GM19395 (cell line): ENCODE measurements around the gene UMPS.

ENCODE experiments used
- ATAC-seq: cut with Tn5 transposase; IDR thresholded peaks from one replicate; pipeline ENCODE4 v1.9.1; 2021; ENCODE audit warnings: mild to moderate bottlenecking, moderate library complexity; ENCODE audit not compliant: unreplicated experiment

Gene UMPS

DNA sequence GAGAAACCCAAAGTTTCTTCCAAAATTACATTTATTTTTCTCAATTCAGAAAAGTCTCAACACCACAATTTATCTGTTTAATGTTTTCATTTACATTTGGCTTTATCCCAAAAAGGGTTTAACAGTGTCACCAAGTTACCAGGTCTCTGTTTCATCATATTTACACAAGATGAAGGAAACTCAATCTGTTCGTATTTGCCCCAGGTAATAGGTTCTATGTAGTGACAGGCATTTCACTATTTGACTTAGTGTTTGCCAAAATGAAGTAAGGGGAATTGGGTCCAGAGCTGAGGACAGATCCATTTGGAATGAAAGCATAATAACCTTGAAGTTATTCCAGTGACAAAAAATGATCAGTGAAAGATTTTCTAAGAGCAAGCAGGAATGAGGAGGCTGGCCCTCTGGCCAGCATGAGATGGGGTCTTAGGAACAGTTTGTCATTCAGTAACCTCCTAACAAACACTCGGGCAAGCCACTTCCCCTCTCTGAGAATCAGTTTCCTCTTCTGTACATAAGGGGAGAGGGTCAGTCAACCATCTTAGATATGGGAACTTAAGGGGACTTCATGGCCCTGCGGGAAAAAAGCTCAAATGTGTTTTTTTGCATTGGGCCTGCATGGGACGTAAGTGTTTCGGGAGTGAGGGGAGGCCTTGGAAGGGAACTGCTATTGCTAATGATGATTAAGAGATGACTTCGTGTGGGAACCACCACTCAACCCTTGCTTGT is 31.8 kb downstream of the UMPS start:
- no peak for ATAC-seq

DNA sequence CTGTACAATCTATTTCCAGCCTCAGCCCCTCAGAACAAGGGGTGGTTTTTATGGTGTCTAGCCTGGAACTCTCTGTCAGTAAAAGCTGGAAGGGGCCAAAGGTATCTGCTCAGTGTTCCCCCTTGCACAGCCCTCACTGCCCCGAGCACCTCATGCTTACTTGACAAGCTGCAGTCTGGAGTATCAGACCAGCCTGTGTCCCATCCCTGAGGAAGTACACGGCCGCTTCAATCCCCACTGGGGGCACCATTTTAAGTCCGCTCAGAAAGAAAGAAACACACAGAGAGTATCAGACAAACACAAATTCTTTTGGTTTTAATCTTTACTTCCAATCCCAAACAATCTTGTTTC is 32.4 kb downstream of the UMPS start:
- no peak for ATAC-seq

DNA sequence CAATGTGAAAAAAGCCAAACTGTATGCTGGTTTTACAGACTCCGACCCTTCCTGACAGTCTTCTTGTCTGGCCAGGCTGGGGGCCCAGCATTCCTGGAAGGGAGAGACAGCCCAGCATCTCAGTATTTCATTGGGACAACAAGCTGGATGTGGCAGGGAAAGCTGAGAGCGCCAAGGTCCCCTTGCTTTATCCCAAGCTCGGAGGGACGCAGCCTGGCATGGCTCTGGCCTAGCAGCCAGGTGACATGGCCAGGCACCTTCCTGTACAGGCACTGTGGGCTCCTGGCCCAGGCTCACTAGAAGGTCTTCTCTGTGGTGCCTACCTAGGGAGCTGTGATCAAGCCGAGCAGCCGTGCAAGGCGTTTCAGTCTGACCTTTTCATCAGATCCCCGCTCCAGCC is 33.0 kb downstream of the UMPS start:
- ATAC-seq, result no peak

DNA sequence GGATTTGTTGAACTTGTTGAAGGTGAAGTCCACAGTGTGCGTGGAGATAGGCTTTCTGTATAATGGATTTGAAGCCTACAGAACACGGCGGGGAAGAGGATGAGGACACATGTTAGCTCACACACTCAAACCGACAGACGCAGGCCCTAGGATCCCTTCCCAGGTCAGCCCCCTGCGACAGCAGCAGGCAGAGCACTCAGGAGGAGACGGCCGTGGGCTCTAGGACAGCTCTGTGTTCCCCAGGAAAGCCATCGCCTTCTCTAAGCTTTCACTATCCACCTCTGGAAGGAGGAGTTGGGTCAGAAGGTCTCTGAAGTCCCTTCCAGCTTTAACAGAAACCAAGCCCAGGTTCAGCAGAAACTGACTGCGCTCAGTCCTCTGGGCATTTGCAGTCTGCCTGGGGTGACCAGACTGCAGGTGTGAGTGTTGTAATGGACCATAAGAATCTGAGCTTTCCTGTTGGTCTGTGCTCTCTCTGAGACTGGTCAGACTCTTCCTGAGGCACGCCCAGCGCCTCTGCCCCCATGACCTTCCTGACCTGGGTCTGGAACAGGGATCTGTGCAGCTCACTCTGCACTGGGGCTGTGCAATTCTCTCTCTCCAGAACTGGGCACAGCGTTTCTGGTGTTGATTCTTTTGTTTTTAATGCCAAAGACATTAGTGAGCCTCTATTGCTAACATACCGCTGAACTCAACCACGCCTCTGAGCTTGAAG is 33.5 kb downstream of the UMPS start:
- ATAC-seq, result no peak

DNA sequence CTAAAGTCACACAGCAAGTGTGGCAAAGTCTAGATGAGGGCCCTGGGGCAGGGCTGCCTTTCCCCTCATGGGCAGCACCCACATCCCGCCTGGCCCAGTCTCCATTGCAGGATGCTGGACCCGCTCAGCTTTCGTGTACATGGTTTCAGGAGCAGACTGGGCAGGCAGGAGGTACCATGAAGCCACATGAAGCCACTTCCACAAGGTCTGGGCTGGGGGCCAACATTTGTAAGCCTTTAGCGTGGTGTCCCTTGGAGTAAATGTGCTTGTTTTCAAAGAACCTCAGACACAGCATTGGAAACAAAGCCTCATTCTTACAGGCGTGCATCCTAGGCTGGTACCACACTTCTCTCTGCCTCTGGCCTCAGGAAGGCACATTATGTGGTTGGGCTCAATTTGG is 34.5 kb downstream of the UMPS start:
- no peak for ATAC-seq

DNA sequence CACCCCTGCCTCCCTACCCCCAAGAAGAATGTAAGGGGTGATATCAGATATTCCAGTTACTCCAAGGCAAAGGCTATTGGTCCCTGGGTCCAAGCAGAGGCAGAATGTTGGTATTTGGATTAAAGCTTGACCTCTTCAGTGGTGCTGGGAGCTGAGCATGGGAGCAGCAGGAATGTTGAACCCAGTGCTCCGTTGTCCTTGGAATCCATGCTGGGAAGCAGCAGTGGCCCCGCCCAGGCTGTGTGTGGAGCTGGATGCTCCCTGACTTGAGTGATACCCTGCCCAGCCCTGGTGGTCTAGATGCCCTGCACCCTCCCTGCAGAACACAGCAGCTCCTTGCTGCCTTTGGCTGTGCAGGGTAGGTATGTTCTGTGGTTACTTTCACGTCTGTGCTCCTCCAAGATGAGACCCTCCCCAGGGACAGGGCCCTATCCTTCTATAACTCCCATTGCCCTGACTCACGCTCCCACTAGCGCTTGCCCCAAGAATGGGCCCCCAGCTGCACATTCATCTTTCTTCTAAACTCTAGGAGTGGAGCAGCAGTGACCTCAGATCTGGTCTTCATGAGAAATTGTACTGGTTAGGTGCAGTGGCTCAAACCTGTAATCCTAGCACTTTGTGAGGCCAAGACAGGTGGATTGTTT is 35.1 kb downstream of the UMPS start:
- no peak for ATAC-seq

DNA sequence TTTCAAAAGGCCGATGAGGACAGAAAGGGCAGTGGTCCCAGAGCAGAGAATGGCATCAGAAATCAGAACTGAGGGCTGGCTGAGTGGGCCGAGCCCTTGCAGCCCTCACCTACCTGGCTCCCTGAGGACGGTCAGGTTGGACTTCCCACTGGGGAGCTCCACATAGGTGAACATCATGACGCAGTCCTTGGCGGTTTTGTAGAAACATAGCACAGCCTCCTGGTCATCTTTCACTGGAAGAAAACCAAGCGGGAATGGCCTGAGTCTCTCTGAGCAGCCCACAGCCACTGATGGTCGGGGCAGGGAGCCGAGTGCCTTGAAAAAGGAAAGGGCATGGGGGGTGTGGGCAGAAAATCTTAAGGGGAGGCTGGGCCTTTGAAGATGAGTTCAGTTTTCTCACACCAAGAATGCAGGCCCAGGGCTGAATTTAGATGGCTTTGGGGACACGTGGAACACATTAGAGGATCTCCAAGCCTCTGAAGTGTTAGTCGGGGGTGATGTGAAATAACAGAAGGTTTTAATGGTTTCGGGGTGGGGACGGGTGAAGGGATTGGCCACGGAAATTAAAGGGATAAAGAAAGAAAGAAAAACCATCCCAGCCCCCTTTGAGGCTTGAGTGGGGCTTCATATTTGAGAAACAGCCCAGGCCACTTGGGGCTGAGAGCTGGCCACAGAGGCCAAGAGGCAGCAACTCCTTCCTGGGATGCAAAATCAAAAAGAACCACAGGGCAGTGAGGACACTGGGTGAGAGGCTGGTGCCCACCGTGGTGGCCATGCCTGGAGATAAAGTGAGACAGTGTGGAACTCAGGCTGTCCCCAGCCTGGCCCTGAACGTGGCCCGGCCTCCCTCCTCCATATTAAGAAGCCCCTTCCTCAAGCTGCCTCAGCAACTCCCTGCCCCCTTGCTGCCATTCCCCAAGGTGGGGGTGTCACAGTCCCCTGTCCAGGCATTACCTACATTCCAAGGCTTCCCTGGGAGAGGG is 36.2 kb downstream of the UMPS start:
- ATAC-seq, result no peak

DNA sequence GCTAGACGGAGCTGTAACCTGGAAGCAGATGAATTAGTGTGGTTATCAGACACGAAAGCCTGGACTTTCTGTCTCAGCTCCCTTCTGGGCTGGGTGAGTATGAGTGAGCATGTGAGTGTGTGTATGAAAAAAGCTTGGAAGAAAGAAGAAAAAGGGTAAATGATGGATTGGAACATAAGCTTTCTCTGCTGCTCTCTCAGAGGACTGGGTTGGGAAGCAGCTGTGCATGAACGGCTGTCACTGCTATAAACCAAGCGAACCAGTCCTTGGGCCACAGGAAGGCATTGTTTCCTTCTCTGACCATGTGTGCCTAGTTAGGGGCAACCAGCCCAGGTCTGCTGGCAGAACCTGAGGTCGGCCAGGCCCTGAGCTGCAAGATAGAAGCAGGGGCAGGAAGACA is 37.0 kb downstream of the UMPS start:
- ATAC-seq, result no peak

DNA sequence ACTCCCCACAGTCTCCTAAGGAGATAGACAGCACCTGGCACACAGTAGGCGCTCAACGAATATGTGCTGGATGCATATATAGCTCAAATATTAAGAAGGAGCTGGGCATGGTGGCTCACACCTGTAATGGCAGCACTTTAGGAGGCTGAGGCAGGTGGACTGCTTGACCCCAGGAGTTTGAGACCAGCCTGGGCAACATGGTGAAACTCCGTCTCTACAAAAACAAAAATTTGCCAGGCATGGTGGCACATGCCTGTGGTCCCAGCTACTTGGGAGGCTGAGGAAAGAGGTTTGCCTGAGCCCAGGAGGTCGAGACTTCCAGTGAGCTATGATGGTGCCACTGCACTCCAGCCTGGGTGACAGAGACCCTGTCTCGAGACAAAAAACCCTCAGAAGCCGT is 37.4 kb downstream of the UMPS start:
- ATAC-seq, result no peak

DNA sequence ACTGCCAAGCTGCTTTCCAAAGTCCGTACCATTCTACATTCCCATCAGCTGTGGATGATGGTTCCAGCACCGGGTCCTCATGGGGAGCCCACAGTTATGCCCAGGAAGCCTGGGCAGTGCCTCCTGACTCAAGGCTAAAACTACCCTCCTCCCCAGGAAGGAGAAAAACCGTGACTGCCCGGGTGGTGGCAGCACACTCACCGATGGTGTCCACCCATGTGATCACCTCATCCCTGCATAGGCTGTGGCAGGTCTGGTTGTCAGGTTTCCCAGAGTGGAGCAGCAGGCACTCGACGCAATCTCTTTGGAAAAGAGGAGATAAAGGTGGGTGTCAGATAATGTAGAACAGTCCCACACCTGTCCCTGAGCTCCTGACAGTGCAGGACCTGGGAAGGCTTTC is 38.6 kb downstream of the UMPS start:
- ATAC-seq, result no peak

DNA sequence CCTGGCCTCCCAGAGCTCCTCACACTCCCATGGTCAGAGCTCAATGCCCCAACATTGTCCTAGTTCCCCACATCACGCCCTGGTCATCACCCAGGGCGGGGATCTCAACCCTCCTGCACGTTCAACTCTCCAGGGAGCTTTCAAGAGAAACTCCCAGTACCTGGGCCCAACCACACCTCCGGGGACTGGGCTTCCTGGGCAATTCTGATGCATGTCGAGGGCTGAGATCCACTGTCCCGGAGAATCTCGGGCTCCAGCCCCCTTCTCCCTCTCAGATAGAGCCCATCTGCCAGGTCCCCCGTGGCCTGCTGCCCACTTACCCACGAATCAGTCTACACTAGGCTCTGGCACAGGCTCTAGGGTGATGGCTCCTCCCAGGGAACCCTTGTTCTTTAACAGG is 39.2 kb downstream of the UMPS start:
- no peak for ATAC-seq

DNA sequence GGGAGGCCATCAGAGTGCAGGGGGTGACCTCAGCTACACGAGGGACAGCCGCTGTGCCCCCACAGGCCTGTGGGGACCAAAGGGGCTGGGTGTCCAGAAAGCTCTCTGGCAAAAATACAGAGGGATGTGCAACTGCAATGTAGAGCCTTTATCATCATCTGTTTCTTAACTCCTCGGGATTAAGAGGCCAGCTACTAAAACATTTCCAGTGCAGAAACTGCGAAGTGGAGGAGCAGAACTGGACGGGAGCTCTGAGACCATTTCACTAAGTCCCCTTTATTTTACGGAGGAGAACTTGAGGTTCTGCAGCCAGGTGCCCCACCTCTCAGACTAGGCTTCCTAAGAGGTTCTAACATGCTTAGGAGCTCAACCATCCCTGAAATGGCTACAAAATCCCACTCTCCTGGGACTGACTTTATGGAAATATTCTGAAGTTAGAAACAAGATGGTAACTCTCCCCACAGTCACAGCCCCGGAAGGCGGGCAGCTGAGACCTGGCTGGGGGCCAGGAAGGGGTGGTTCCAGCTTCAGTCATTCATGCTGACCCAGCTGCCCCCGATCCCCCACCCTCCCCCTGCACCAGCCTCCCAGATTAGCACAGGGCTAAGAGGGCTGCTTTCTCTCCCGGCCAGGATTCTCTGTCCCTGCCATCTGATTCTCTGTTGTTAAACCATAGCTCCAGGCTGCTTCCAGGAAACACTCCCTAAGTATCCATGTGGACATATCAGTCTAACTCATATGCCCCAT is 40.3 kb downstream of the UMPS start:
- ATAC-seq, result no peak

DNA sequence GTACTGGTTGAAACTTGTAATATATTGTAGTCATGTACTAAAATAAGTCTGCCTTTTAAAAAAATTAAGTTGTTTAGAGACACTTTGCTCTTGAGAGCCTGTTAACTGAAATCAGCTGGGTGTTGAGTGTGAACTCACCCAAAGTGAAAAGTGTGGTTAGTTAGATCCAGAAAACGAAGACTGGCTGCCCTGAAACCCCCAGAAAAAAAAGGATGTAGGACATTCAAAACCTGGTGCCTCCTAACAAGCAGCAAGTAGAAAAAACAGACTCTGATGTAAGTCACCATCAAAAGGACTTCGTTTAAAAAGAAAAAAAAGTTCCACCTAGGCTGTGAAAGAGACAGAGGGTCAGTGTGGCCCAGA is 40.8 kb downstream of the UMPS start:
- no peak for ATAC-seq

DNA sequence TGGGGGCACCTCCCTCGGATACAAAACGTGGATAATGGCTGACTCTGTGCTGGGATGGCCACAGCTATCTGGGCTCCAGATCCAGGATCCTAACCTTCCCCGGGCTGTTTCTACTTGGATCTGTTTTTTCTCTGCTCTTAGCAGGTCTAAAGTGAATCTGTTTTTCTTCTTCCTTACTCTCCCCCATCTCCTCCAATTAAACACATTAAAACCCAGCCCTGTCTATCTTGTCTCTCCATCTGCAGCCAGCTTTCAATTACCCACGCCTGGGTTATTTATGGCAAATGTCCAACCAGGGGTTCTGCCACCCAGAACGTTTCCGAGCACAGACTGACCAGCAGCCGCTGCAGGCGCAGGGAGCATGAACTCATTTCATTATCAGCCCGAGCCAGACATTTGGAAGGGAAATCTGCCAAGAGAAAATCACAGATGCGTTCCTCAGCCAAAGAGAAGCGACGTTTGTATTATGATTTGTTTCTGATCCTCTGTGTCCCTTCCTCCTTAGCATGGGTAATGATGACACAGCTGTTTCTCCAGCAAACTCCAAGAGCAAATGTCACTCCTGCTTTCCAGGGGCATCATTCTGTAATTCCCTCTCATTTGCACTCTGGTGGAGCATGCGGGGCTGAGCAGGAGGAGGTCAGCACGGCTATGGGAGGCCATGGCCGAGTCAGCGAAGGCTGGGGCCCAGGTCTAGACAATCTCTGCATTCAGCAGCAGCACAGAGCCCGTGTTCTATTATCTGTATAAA is 42.0 kb downstream of the UMPS start:
- ATAC-seq, result no peak

DNA sequence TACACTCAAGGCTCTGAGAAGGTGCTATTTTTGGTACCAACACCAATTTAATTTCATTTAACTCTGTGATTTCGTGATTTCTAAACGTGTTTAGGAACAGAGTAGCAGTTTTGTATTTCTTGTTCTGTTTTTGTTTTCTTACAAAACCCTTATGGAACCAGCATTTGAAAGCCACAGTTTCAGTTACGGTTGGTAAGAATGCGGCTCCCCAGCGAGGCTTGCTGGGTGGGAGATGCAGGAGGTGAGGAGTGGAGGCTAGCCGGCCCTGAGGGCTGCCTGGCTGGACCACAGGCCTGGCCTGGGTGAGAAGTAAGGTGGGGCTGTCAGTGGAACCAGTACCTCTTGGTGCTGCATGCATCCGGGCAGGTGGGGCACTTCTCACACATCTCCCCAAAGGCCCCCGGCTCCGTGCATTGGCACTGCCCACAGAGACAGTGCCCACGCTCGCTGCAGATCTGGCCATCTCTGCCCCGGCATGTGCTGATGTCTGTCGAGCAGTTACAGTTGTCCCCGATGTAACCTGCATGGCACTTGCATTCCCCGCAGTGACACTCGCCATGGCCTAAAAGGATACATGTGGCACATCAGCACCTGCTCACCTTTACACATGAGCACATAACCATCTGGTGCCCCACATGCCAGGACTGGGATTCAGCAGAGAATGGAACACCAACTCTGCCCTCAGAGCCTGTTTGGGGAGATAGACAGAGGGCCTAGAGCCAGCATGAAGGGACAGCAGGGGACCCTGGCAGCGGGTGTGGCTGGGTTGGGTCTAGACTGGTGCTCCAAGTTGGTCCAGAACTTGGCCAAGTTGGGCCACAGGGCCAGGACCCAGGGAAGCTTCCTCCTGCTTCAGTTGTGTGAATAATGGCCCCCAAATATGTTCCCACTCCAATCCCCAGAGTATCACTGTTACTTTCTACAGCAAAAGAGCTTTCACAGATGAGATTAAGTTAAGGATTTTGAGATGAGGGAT is 43.4 kb downstream of the UMPS start:
- ATAC-seq, result no peak

DNA sequence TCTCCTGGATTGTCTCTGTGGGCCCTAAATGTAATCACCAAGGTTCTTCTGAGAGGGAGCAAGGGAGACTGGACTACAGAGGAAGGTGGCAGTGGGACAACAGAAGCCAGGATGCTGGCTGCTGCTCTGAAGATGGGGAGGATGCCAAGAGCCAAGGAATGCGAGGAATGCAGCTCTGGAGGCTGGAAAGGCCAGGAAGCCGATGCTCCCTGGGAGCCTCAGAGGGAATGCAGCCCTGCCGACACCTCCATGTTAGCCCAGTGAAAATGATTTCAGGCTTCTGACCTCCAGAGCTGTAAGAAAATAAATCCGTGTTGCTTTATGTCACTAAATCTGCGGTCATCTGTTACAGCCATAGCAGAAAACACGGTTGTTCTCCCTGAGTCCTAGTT is 44.1 kb downstream of the UMPS start:
- ATAC-seq, result no peak

DNA sequence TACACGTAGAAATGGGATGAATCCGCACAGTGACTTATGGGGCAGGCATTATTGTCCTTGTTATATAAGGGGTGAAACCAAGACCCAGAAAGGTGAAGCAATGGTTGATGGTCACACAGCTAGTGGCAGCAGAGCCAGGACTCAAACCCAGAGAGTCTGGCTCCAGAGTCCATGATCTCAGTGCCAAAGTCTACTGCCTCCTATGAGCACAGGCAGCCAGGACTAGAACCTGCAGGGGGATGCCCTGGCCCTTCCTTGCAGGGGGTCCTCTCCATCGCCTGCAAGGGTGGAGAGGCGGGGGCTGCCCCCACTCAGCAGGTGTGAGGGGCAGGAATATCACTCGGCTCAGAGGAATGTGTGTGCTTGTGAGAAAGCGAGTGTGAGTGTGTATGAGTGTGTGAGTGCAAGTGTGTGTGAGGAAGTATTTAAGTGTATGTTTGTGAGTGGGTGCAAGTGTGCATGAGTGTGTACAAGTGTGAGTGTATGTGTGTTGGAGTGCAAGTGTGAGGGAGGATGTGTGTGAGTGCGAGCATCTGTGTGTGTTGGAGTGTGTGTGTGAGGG is 44.7 kb downstream of the UMPS start:
- no peak for ATAC-seq

DNA sequence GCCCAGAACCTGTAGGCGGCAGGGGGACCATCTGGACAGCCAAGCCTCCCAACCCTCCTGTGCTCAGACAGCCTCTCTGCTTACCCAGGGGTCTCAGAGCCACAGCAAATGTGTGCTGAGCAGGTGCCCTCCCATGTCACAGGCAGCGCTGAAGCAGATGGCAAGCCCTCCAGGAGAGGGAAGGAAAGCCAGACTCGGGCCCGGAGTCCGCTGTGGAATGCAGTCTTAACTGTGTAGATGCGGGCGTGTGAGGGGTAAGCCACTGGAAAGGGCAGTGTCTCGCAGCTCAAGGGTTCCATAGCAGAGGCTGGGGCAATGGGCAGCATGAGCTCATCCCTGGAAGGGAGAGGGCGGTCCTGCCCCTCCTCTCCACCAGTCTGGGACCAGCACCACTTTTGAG is 45.6 kb downstream of the UMPS start:
- no peak for ATAC-seq
